HepG2 (cell line): ENCODE measurements around the gene GPRC5B. TPM values are rescaled to one million over a fixed set of nuclear protein-coding genes. Genes with fewer than 3 reads are reported as not detected.

Experiments
- ATAC-seq: fragments of 200-7000 bp; cut with Tn5 transposase; 3 replicates; pipeline ENCODE4 v1.9.1; 2020; ENCODE audit warnings: mild to moderate bottlenecking, moderate library complexity
- BruUV-seq: library from RNA; stranded (reverse); fragments of 400-500 nt; replicated peaks from 2 replicates; lab custom pipeline; 2021; lab: Mats Ljungman, UMichigan
- CTCF ChIA-PET: fragments of 300-600 bp; formaldehyde crosslinking; extraction: SDS; loops from one replicate; lab custom pipeline; 2021; ENCODE audit warnings: low total read pairs, inconsistent platforms, low intra/inter-chr PET ratio; lab: Yijun Ruan, JAX
- POLR2A ChIA-PET: fragments of 350-600 bp; sonication (Branson Sonifier 250); formaldehyde crosslinking; loops from one replicate; lab custom pipeline; 2020; ENCODE audit warnings: antibody characterized with exemption, inconsistent platforms; lab: Yijun Ruan, JAX
- DNase-seq: peaks from one replicate; pipeline ENCODE4 v3.0.0-alpha.2; 2015; ENCODE audit warnings: low spot score
- FAIRE-seq: peaks from 3 replicates; lab custom pipeline; 2011; peaks lifted over from hg19 to GRCh38; lab: Jason Lieb, UNC
- H2AFZ ChIP-seq: one replicate; pipeline ENCODE4 v1.6.1; 2011; ENCODE audit warnings: low read length, inconsistent platforms
- H3K27ac ChIP-seq: fragments of 300-600 bp; 3 replicates; pipeline ENCODE4 v1.8.0; 2011; ENCODE audit warnings: mixed run types, mild to moderate bottlenecking, mixed read lengths, low read length, inconsistent platforms; ENCODE audit not compliant: insufficient read depth; ENCODE audit errors: extremely low read length
- H3K27me3 ChIP-seq, 2 experiments: fragments of 200-600 bp in 1 of 2; 2 replicates in 1 of 2; 3 replicates in 1 of 2; pipeline versions ENCODE4 v1.6.0 to v1.8.0; 2011; ENCODE audit warnings: low read length in 2 of 2, mild to moderate bottlenecking in 2 of 2, moderate library complexity in 2 of 2, inconsistent platforms in 1 of 2; ENCODE audit not compliant: insufficient read depth in 2 of 2, control insufficient read depth in 1 of 2
- H3K36me3 ChIP-seq, 2 experiments: fragments of 200-600 bp in 1 of 2; replicated peaks in 1 of 2; 2 replicates in 1 of 2; 3 replicates in 1 of 2; pipeline versions ENCODE4 v1.5.1 to v1.8.0; 2011; ENCODE audit warnings: low read length in 2 of 2, inconsistent platforms in 1 of 2; ENCODE audit not compliant: insufficient read depth in 2 of 2, control insufficient read depth in 1 of 2
- H3K4me1 ChIP-seq: 2 replicates; pipeline ENCODE4 v1.5.1; 2012; ENCODE audit warnings: low read length, inconsistent platforms; ENCODE audit not compliant: insufficient read depth
- H3K4me2 ChIP-seq: 2 replicates; pipeline ENCODE4 v1.6.0; 2011; ENCODE audit warnings: low read depth, low read length, inconsistent platforms
- H3K4me3 ChIP-seq, 3 experiments: fragments of 200-600 bp in 1 of 3; sonication (generic), shearing (Covaris generic) in 1 of 3; replicated peaks in 1 of 3; 2 replicates each; pipeline ENCODE4 v1.5.1; 2011 to 2016; ENCODE audit warnings: low read length in 3 of 3, inconsistent platforms in 2 of 3, low read depth in 2 of 3, mild to moderate bottlenecking in 2 of 3, control low read depth in 1 of 3, mixed read lengths in 1 of 3; ENCODE audit not compliant: insufficient read depth in 1 of 3
- H3K79me2 ChIP-seq: one replicate; pipeline ENCODE4 v1.6.1; 2011; ENCODE audit warnings: low read length, inconsistent platforms; ENCODE audit not compliant: insufficient read depth
- H3K9ac ChIP-seq: 2 replicates; pipeline ENCODE4 v1.6.0; 2011; ENCODE audit warnings: mild to moderate bottlenecking, low read depth, low read length, inconsistent platforms; ENCODE audit not compliant: insufficient read depth
- H3K9me3 ChIP-seq: 2 replicates; pipeline ENCODE4 v1.5.1; 2012; ENCODE audit warnings: mild to moderate bottlenecking, low read length
- H4K20me1 ChIP-seq: 2 replicates; pipeline ENCODE4 v1.6.0; 2011; ENCODE audit warnings: inconsistent platforms, mild to moderate bottlenecking, low read length, moderate library complexity; ENCODE audit not compliant: insufficient read depth
- MIER2 ChIP-seq: IDR thresholded peaks from 2 replicates; pipeline ENCODE4 v1.6.1; 2016; ENCODE audit warnings: missing biosample characterization, missing genetic modification reagents
- PHF8 ChIP-seq: sonication (generic); formaldehyde crosslinking; IDR thresholded peaks from 2 replicates; pipeline ENCODE4 v1.5.0; 2020; ENCODE audit warnings: missing genetic modification reagents
- WGBS: methylation state at CpG from one replicate; pipeline ENCODE4 v1.1.6; 2017; ENCODE audit warnings: low lambda C conversion rate; 5-methylcytosine and 5-hydroxymethylcytosine counted together
- in situ Hi-C: cut with HindIII; loops from 2 replicates; pipeline ENCODE4 v1.10.0; 2017; ENCODE audit warnings: low pct_unique_long_range_greater_than_20kb; ENCODE audit not compliant: extremely low pct_ligation_motif_present
- intact Hi-C: fragments of 100-400 bp; cut with micrococcal nuclease; formaldehyde crosslinking; loops from one replicate; pipeline ENCODE4 v1.10.0; 2022; ENCODE audit not compliant: unreplicated experiment
- polyA plus RNA-seq, 8 experiments: library from polyadenylated mRNA; depleted of rRNA in 3 of 8; stranded (reverse) in 7 of 8; unstranded in 1 of 8; fragments of >200 nt; fragmentation: Illumina TruSeq in 4 of 8; extraction: Trizol in 4 of 8; gene quantifications; 2 replicates each; pipeline versions ENCODE4 v1.2.1 to v1.2.3, GENCODE V29; 2011 to 2016; ENCODE audit warnings: low read depth in 4 of 8, missing spikeins in 1 of 8, mixed read lengths in 1 of 8; ENCODE audit not compliant: insufficient read depth in 1 of 8
- total RNA-seq, 5 experiments: library from RNA; depleted of rRNA; stranded (reverse); fragments of >200 nt; fragmentation: Illumina TruSeq; extraction: Trizol; gene quantifications; 2 replicates each; pipeline ENCODE4 v1.2.3, GENCODE V29; 2016; ENCODE audit warnings: low read depth in 1 of 5
- TF ChIP-seq, protein P1 (sequence below): sonication (generic); formaldehyde crosslinking; IDR thresholded peaks from 2 replicates; pipeline ENCODE4 v1.5.0; 2020; ENCODE audit warnings: mild to moderate bottlenecking, missing genetic modification reagents
- TF ChIP-seq, protein P2 (sequence below): sonication (generic); formaldehyde crosslinking; conservative IDR thresholded peaks from 2 replicates; pipeline ENCODE4 v1.4.0; 2020; ENCODE audit warnings: missing genetic modification reagents

GPRC5B gene
- total and polyA plus RNA-seq, 2 of the 13 experiments (the other 11 are each of a cell fraction or from before 2014, with no cell fraction given), result 0.46 to 0.53 TPM

DNA sequence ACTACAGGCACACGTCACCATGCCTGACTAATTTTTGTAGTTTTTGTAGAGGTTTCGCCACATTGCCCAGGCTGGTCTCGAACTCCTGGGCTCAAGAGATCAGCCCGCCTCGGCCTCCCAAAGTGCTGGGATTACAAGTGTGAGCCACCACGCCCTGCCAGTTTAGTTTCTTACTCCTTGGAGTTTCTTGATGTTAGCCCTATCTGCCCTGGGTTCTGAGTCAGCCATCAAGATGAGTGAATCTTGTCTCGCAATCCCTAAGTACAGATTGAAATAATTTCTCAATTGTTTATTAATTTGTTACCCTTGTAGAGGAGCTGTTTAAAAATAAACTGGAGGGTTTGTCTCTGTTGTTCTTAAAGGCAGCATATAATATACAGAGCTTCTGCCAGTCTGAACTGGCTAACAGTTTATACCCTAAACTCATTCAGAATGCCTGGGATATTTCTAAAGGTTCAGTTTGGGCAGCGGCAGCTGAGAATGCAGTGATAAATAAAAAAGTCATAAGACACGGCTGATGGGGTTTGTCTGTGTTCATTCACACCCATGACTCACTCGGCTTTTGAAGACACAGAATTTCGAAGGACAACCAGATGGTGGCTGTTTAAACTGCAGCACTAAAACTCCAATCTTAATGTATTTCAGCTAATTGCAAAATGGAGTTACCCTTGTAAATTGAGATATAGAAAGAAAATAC, 39.6 kb downstream of the GPRC5B start:
- DNase-seq, result no peak
- ATAC-seq, result no peak
- no peak for FAIRE-seq
- no peak overlapping the region for H3K4me3 ChIP-seq
- H3K9ac ChIP-seq, result no peak overlapping the region
- POLR2A ChIA-PET, result no interaction called here
- no peak overlapping the region for H3K27ac ChIP-seq
- intact Hi-C loops, result no loop called here
- CTCF ChIA-PET, result no interaction called here
- no peaks in the 10 kb centered on the region for H3K36me3 ChIP-seq
- no peaks in the 10 kb centered on the region for H3K79me2 ChIP-seq
- no peaks in the 10 kb centered on the region for H3K27me3 ChIP-seq
- WGBS, result 63% methylated on average over 11 of the region's 11 CpGs
- H4K20me1 ChIP-seq, result no peaks in the 10 kb centered on the region
- TF ChIP-seq MIER2 (CRISPR knock-in tag) (no peak), PHF8 (CRISPR knock-in tag) (no peak)
- TF ChIP-seq, protein P1, sequence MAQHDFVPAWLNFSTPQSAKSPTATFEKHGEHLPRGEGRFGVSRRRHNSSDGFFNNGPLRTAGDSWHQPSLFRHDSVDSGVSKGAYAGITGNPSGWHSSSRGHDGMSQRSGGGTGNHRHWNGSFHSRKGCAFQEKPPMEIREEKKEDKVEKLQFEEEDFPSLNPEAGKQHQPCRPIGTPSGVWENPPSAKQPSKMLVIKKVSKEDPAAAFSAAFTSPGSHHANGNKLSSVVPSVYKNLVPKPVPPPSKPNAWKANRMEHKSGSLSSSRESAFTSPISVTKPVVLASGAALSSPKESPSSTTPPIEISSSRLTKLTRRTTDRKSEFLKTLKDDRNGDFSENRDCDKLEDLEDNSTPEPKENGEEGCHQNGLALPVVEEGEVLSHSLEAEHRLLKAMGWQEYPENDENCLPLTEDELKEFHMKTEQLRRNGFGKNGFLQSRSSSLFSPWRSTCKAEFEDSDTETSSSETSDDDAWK (CRISPR knock-in tag), result no peak
- TF ChIP-seq, protein P2, sequence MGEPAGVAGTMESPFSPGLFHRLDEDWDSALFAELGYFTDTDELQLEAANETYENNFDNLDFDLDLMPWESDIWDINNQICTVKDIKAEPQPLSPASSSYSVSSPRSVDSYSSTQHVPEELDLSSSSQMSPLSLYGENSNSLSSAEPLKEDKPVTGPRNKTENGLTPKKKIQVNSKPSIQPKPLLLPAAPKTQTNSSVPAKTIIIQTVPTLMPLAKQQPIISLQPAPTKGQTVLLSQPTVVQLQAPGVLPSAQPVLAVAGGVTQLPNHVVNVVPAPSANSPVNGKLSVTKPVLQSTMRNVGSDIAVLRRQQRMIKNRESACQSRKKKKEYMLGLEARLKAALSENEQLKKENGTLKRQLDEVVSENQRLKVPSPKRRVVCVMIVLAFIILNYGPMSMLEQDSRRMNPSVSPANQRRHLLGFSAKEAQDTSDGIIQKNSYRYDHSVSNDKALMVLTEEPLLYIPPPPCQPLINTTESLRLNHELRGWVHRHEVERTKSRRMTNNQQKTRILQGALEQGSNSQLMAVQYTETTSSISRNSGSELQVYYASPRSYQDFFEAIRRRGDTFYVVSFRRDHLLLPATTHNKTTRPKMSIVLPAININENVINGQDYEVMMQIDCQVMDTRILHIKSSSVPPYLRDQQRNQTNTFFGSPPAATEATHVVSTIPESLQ (CRISPR knock-in tag), result no peak
- H3K9me3 ChIP-seq, result no peaks in the 10 kb centered on the region
- no TSS peak for BruUV-seq
- H3K4me2 ChIP-seq, result no peak overlapping the region
- H2AFZ ChIP-seq, result no peak overlapping the region
- H3K4me1 ChIP-seq, result no peaks in the 10 kb centered on the region
- in situ Hi-C loops, result no loop called here
